HepG2 (cell line): Measurements from ENCODE around the gene HAUS7.

ENCODE experiments used
- ATF5 ChIP-seq: sonication (generic); formaldehyde crosslinking; IDR thresholded peaks from 2 replicates; pipeline ENCODE4 v1.4.0; 2020; ENCODE audit warnings: mild to moderate bottlenecking, low read depth, missing genetic modification reagents
- ATF7-NPFF ChIP-seq: sonication (generic); formaldehyde crosslinking; IDR thresholded peaks from 2 replicates; pipeline ENCODE4 v1.8.1; 2023; ENCODE audit warnings: mild to moderate bottlenecking, low read depth, missing genetic modification reagents, moderate library complexity
- BRD4 ChIP-seq: sonication (generic); formaldehyde crosslinking; IDR thresholded peaks from 2 replicates; pipeline ENCODE4 v1.4.0; 2020; ENCODE audit warnings: missing genetic modification reagents
- CTCF ChIP-seq: sonication (generic); formaldehyde crosslinking; IDR thresholded peaks from 2 replicates; pipeline ENCODE4 v1.5.0; 2020; ENCODE audit warnings: mild to moderate bottlenecking, missing genetic modification reagents, moderate library complexity
- EZH2 ChIP-seq: conservative IDR thresholded peaks from 2 replicates; pipeline ENCODE4 v1.6.1; 2012; ENCODE audit warnings: mild to moderate bottlenecking, low read depth, low read length, moderate library complexity
- GPN1 ChIP-seq: sonication (generic); formaldehyde crosslinking; IDR thresholded peaks from 2 replicates; pipeline ENCODE4 v1.5.1; 2020; ENCODE audit warnings: missing genetic modification reagents, borderline replicate concordance
- GTF3A ChIP-seq: sonication (generic); formaldehyde crosslinking; conservative IDR thresholded peaks from 2 replicates; pipeline ENCODE4 v1.4.0; 2020; ENCODE audit warnings: mild to moderate bottlenecking, missing genetic modification reagents
- HMGXB4 ChIP-seq, 2 experiments: sonication (generic) in 1 of 2; formaldehyde crosslinking in 1 of 2; IDR thresholded peaks; 2 replicates each; pipeline versions ENCODE4 v1.4.0 to v1.6.1; 2018 to 2020; ENCODE audit warnings: missing genetic modification reagents in 2 of 2, borderline replicate concordance in 1 of 2, low read depth in 1 of 2, mild to moderate bottlenecking in 1 of 2, missing biosample characterization in 1 of 2
- KMT2A ChIP-seq: sonication (generic); formaldehyde crosslinking; IDR thresholded peaks from 2 replicates; pipeline ENCODE4 v1.4.0; 2020; ENCODE audit warnings: missing genetic modification reagents
- MEF2D ChIP-seq: sonication (generic); formaldehyde crosslinking; IDR thresholded peaks from 2 replicates; pipeline ENCODE4 v1.5.1; 2020; ENCODE audit warnings: mild to moderate bottlenecking, missing genetic modification reagents
- STAG1 ChIP-seq: sonication (generic); formaldehyde crosslinking; IDR thresholded peaks from 2 replicates; pipeline ENCODE4 v1.4.0; 2020; ENCODE audit warnings: missing genetic modification reagents
- TCF7L2 ChIP-seq: IDR thresholded peaks from 2 replicates; pipeline ENCODE4 v1.6.1; 2011; ENCODE audit warnings: mild to moderate bottlenecking, low read depth, low read length, moderate library complexity
- ZFP36 ChIP-seq: fragments of 150-350 bp; IDR thresholded peaks from 2 replicates; pipeline ENCODE4 v1.6.1; 2018; ENCODE audit warnings: borderline replicate concordance, low read length, low read depth; ENCODE audit not compliant: partially characterized antibody
- ZNF367 ChIP-seq: sonication (generic); formaldehyde crosslinking; IDR thresholded peaks from 2 replicates; pipeline ENCODE4 v1.4.0; 2020; ENCODE audit warnings: missing genetic modification reagents, borderline replicate concordance

- TF ChIP-seq STAG1 (CRISPR knock-in tag) (no peak), KMT2A (no peak), ATF7-NPFF (CRISPR knock-in tag) (no peak), HMGXB4 (CRISPR knock-in tag; IDR thresholded peaks at IDR 0.05; ENCODE audit: borderline replicate concordance in 1 of 2, low read depth in 1 of 2) (no peak), BRD4 (CRISPR knock-in tag) (no peak), MEF2D (no peak), TCF7L2 (no peak), ATF5 (CRISPR knock-in tag) (no peak), GTF3A (CRISPR knock-in tag) (no peak), ZFP36 (no peak), ZNF367 (CRISPR knock-in tag) (no peak), EZH2 (no peak), CTCF (CRISPR knock-in tag) (no peak), GPN1 (CRISPR knock-in tag) (no peak)
Measured at GRCh38 chrX:153519569-153520286, 49.4 kb upstream of the HAUS7 start.
